Heart left ventricle (tissue), 13 donors: ENCODE results near the gene MDM4.

Experiments used
- POLR2A ChIP-seq, 2 donors: fragments of 450-650 bp; IDR thresholded peaks; one replicate each; pipeline ENCODE4 v1.6.1; 2017; ENCODE audit warnings: antibody characterized with exemption in 2 of 2, mild to moderate bottlenecking in 2 of 2, moderate library complexity in 2 of 2
- TF ChIP-seq, protein P1 (sequence below), 12 donors: fragments of 200-600 bp; sonication (generic) in 4 of 12; IDR thresholded peaks; one replicate each; pipeline versions ENCODE4 v1.5.0 to v1.8.0; 2018 to 2022; ENCODE audit warnings: antibody characterized with exemption in 12 of 12, mild to moderate bottlenecking in 5 of 12
- donor health status: ischemic (EF 13 %, LVEDD 7.1; RV severe dilation, severe dysfunction).
- donor health status: DM: no; HTN: yes; CAD: no.
- donor health status: DM: no; HTN: no; CAD: no.
- donor health status: ischemic (EF 25% LVEDD 6.9; RV normal size, moderate dysfunction).
- donor health status: ischemic (EF 25% LVEDD 5.7; RV mildly dilated, moderate dysfunction).
- donor health status: ischemic (EF 35%, LVEDD 5.7; RV mildly dilated, moderate dysfunction).
- donor health status: nonischemic (EF 11% LVEDD 7.7; RV severe dilation, severe dysfunction).
- donor health status: DM: yes; HTN: yes; CAD: no.
- donor health status: PGD.
- donor health status: ischemic (EF 29% LVEDD 5.4; RV normal size, mild dysfunction).
- donor health status: nonischemic (EF 23%, LVEDD 6.1; RV moderate dilation, normal function).

DNA sequence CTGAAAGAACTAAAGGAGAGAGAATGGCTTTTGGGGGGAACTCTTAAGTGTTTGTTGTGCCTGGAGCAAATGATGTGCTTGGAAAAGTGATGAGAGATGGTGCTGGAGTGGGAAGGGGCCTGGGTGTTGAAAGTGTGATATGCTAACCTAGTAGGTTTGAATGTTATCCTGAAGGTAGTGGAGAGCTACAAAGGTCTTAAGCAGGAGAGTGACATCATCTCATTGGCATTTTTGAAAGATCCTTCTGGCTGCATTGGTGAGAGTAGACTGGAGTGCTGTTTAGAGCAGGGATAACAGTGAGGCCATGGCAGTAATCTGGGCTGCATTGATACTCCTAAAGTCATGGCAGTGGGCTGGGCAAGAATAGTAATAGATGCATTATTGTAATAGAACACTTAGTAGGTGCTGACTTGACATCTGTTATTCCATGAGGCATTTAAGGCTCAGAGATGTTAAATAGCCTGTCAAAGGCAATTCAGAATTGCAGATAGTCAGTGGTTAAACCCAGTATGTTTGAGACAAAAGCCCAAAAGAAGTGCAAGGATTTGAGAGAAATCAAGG is 44.5 kb downstream of the MDM4 start:
- TF ChIP-seq, protein P1, sequence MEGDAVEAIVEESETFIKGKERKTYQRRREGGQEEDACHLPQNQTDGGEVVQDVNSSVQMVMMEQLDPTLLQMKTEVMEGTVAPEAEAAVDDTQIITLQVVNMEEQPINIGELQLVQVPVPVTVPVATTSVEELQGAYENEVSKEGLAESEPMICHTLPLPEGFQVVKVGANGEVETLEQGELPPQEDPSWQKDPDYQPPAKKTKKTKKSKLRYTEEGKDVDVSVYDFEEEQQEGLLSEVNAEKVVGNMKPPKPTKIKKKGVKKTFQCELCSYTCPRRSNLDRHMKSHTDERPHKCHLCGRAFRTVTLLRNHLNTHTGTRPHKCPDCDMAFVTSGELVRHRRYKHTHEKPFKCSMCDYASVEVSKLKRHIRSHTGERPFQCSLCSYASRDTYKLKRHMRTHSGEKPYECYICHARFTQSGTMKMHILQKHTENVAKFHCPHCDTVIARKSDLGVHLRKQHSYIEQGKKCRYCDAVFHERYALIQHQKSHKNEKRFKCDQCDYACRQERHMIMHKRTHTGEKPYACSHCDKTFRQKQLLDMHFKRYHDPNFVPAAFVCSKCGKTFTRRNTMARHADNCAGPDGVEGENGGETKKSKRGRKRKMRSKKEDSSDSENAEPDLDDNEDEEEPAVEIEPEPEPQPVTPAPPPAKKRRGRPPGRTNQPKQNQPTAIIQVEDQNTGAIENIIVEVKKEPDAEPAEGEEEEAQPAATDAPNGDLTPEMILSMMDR (IDR thresholded peaks at IDR 0.05), result no peak
- no peak for TF ChIP-seq POLR2A (IDR thresholded peaks at IDR 0.05)
